NK-92 (cell line): Measurements from ENCODE around the gene LILRB1.
"Not testable (repeated sequence)": the region's sequence is repeated elsewhere in the genome, so short reads cannot be mapped to it uniquely, and the experiment has no call there.

Experiments
- DNase-seq: peaks from one replicate; lab custom pipeline; 2025; ENCODE audit not compliant: unreplicated experiment; lab: John Stamatoyannopoulos, UW

Gene LILRB1

GRCh38 chr19:54630262-54630661, at the start of gene LILRB1:
TSS of gene LILRB1 (plus strand) at chr19:54630484. CDS start at chr19:54631074, 590 bp downstream.
- not testable (repeated sequence) for DNase-seq

DNA sequence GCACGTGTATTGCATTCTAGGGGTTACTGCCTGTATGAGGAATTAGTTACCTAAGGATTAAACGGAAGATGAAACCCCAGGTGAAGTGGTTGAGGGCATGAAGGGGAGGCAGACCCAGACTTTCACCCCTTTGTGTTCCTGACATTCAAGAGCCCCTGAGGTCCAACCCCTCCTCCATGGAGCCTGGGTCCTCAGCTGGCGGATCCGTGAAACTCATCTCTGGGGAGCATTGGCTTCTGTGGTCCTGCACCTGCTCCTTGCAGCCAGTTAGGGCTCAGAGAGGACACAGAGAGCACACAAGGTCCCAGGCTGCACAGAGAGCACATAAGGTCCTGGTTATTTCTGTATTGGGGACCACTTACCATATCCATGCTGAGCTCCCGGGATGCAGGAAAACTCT, 43.9 kb upstream of the LILRB1 start:
- DNase-seq = no peak

DNA sequence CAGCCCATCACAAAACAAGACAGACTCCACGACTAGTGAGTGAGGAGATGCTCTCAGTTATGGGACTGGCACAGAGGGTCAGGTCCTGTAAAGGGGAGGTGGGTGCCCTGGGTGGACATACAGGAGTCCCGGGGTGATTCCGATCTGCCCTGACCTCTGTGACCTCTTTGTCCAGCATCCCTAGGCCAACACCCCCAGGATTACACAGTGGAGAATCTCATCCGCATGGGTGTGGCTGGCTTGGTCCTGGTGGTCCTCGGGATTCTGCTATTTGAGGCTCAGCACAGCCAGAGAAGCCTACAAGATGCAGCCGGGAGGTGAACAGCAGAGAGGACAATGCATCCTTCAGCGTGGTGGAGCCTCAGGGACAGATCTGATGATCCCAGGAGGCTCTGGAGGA, 43.3 kb upstream of the LILRB1 start:
- no peak for DNase-seq

DNA sequence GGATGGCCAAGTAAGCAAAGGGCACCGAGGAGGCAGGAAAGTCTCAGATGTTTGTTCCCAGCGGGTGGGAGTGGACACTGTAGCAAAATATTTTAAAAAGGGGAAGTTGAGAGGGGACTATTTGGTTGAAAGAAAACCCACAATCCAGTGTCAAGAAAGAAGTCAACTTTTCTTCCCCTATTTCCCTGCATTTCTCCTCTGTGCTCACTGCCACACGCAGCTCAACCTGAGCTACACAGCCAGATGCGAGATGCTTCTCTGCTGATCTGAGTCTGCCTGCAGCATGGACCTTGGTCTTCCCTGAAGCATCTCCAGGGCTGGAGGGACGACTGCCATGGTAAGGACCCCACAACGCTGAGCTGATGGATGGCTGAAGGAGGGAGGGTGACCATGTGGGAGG, 36.8 kb upstream of the LILRB1 start, which contains the start of gene LILRA1:
Gene LILRA1, plus strand, starts transcription at position 188 of the 400 bp plus-strand sequence. CDS start 613 bp downstream, outside the sequence.
- not testable (repeated sequence) for DNase-seq

GRCh38 chr19:54593931-54594626, 36.2 kb upstream of the LILRB1 start:
- DNase-seq = not testable (repeated sequence)

DNA sequence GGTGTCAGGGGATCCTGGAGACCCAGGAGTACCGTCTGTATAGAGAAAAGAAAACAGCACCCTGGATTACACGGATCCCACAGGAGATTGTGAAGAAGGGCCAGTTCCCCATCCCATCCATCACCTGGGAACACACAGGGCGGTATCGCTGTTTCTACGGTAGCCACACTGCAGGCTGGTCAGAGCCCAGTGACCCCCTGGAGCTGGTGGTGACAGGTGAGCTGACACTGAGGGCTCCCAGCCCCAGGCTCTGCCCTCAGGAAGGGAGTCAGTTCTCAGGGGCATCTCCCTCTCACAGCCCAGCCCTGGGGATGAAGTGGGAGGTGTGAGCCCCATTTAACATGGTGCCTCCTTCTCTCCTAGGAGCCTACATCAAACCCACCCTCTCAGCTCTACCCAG, 35.5 kb upstream of the LILRB1 start:
- no peak for DNase-seq

GRCh38 chr19:54595680-54596436, 34.4 kb upstream of the LILRB1 start:
- not testable (repeated sequence) for DNase-seq

GRCh38 chr19:54600212-54600611, 30.1 kb upstream of the LILRB1 start:
- DNase-seq = no peak

DNA sequence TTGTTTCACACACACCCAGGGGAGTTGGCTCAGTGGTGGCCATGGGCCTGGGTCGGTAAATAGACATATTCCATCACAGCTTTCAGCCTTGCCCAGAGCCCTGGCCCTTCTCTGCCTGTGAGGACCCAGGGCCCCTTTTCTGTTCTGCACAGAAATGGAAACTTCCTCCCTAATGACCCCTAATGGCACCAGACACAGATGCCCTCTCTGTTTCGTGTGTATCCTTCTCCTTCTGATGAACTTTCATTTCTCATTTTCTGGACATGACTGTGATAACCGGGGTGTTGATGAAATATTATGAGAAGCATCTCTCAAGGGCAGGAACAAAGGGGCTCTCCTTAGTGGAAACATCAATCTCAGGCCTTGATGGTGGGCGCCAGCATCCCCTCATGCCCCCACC, 24.1 kb upstream of the LILRB1 start:
- no peak for DNase-seq

DNA sequence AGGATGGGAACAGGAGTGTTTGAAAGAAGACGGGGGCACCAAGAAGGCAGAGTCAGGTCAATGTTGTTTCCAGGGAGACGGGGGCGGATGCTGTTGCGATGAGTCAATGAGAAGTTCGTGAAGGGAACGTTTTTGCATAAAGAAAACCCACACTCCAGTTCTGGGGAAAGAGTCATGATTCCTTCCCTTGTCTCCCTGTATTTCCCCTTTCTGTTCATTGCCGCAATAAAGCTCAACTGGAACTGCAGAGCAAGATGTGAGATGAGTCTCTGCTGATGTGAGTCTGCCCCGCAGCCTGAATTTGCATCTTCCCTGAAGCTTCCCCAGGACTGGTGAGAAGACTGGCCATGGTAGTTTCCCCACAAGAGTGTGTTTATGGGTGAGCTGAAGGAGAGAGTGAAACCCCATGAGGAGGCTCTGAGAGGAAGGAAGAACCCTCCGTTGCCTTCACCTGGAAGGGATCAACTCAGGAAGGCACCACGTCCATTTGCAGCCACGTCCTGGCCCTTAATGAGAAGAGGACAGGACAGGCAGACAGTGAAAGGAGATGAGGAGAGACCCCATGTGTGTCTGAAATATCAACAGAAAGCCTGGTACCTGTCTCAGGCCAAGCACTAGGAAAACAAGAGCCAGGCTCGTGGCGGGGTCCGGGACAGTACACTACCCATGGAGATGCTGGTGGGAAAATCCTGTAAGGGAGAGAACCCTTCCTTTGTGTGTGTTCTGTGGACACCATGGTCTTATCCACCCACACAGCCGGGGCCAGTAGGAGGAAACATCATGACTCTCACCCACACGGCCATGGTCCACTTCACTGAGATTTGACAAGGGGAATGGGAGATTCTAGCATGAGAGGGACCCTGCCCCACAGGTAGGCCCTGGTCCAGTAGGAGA, 23.1 kb upstream of the LILRB1 start:
- DNase-seq = no peak

- no peak for DNase-seq
Observed at GRCh38 chr19:54607785-54608150, 22.5 kb upstream of the LILRB1 start.

DNA sequence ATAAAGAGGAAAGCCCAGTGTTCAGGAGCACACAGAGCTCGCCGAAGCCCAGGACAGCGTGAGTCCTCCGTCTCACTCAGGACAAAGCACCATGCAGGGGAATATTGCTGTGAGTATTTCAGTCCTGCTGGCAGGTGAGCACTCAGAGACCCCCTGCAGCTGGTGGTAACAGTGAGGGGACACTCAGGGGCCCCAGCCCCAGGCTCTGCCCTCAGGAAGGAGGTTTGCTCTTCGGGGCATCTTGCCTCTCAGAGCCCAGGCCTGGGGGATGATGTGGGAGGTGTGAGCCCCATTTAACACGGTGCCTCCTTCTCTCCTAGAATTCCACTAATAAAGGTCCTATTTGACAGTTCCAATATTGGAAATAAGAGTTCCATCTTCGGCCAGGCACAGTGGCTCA, 22.1 kb upstream of the LILRB1 start:
- no peak for DNase-seq

DNA sequence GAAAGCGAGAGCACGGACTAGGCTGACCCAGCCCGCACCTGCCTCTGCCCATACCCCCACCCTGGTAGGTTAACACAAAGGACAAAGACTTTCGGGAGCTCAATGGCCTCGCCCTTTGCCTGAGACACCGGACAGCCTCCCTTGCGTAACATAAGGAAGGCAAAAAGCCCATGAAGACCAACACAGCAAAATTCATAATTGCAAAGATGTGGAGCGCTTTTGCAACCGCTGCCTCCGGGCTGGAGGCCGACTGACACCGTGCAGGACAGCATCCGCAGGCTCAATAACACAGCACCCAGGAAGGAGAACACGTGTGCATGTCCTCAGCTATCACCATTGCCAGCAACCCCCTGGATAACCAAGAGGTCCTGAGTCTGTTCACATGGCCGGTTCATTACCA, 21.5 kb upstream of the LILRB1 start:
- DNase-seq = no peak

DNA sequence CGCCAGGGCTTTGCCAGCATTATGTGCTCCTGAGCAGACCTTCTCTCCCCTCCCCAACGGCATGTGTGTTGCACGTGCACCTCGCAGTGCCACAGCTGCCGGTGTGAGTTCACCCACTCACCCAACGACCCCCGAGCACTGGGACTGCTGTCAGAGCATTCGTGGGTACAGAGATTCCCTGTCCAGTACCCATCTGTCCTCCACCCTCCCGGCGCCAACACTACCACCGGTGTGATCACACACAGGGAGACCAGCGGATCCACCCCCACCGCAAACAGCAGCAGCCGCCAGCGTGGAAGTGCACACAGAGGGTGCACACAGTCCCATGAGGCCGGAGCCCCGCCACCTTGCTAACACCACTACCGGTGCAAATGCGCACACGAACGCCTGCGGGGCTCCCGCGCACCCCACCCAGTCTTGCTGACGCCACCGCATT, 20.9 kb upstream of the LILRB1 start:
- DNase-seq = no peak

GRCh38 chr19:54612428-54612827, 17.9 kb upstream of the LILRB1 start:
- DNase-seq = no peak

GRCh38 chr19:54614726-54615125, 15.6 kb upstream of the LILRB1 start:
- DNase-seq = no peak

- DNase-seq = no peak
Observed at GRCh38 chr19:54616057-54616456, 14.2 kb upstream of the LILRB1 start.

- no peak for DNase-seq
Observed at GRCh38 chr19:54616821-54617560, 13.3 kb upstream of the LILRB1 start.

DNA sequence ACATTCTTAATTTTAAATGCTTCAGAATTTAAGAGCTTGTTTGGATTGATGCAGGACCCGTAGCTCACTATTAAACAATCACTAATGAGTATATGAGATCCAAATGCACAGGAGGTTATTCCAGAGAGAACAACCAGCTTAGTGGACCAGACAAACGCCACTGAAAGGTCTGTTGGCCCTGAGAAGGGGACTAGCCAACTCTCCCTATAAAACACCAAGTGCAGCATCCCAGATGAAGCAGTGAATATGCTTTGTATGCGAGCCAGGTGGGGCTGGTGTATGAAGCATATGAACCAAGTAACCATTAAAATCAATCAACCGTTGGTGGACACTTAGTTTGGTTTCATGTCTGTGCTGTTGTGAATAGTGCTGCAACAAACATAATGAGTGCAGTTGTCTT, 9.8 kb upstream of the LILRB1 start:
- DNase-seq = no peak

- DNase-seq = no peak
Observed at GRCh38 chr19:54622431-54622830, 7.9 kb upstream of the LILRB1 start.

DNA sequence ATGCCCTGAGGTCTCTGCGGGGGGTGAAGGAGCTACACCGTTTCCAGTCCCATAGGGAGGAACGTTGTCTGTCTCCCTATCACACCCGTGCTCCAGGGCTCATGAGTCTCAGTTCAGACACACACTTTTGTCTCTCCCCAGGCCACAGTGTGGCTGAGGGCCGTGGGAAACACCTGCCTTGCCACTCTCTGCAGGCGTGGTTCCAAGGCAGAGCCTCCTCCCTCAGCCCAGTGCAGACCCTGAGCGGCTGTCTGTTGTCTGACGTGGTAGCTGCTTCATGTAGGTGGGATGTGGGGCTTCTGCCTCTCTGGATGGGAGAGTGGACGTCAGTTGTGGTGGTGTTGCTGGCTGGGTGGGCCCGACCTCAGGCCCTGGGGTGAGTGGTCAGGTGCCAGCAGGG, 6.0 kb upstream of the LILRB1 start:
- not testable (repeated sequence) for DNase-seq
